NCI-H2081 (cell line): ENCODE results near the gene CD8A.
"Not testable (repeated sequence)": the region's sequence is repeated elsewhere in the genome, so short reads cannot be mapped to it uniquely, and the experiment has no call there.

Experiments used
- DNase-seq, 2 experiments: peaks; one replicate each; lab custom pipeline; 2025; lab: John Stamatoyannopoulos, UW

The CD8A gene

DNA sequence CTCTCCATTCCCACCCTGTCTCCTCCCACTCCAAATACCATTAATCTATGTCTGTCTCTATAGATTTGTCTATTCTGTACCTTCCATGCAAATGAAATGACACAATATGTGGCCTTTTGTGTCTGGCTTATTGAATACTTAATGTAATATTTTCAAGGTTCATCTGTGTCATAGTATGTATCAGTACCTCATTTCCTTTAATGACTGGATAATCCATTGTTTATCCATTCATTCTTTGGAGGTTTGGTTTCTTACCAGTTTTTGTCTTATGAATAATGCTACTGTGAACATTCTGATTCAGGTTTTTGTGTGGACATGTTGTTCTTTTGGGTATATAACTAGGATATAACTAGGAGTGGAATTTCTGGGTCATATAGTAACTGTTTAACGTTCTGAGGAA lies 55.8 kb downstream of the CD8A start:
- not testable (repeated sequence) for DNase-seq
